B cell (primary cell): ENCODE results near the gene SMARCE1. TPM values are rescaled to one million over a fixed set of nuclear protein-coding genes. Genes with fewer than 3 reads are reported as not detected.
A peak's percentile ranks its signal among the peaks of the same experiment; 100 is the strongest.

Experiments
- ATAC-seq: fragments of 200-7000 bp; cut with Tn5 transposase; one replicate; pipeline ENCODE4 v1.10.0; 2021; ENCODE audit warnings: low read depth, mild to moderate bottlenecking, moderate number of reproducible peaks, moderate library complexity
- CTCF ChIA-PET: fragments of 350-600 bp; sonication (Branson Sonifier 250); formaldehyde crosslinking; loops from one replicate; lab custom pipeline; 2021; ENCODE audit warnings: antibody characterized with exemption, inconsistent platforms; lab: Charles Lee
- POLR2A ChIA-PET: fragments of 350-600 bp; sonication (Branson Sonifier 250); formaldehyde crosslinking; loops from one replicate; lab custom pipeline; 2021; ENCODE audit warnings: antibody characterized with exemption; lab: Charles Lee
- DNase-seq: peaks from one replicate; pipeline ENCODE4 v3.0.0; 2013
- H2AFZ ChIP-seq: 2 replicates; pipeline ENCODE4 v1.6.1; 2012; ENCODE audit warnings: mild to moderate bottlenecking, low read depth, low read length; ENCODE audit not compliant: insufficient read depth, poor library complexity, severe bottlenecking
- H3K27ac ChIP-seq, 2 donors: 1 replicate in 1 of 2; 2 replicates in 1 of 2; pipeline ENCODE4 v1.5.1; 2012 to 2013; ENCODE audit warnings: low read length in 2 of 2, mild to moderate bottlenecking in 2 of 2, moderate library complexity in 1 of 2
- H3K27me3 ChIP-seq, 4 experiments: fragments of 200-600 bp in 1 of 4; sonication (generic) in 1 of 4; replicated peaks in 1 of 4; 1 replicate in 2 of 4; 2 replicates in 2 of 4; pipeline versions ENCODE4 v1.6.1 to v1.7.0; 2013 to 2016; ENCODE audit warnings: low read length in 3 of 4, mild to moderate bottlenecking in 2 of 4, mixed read lengths in 1 of 4, moderate library complexity in 1 of 4; ENCODE audit not compliant: insufficient read depth in 4 of 4, control insufficient read depth in 3 of 4; ENCODE audit errors: control extremely low read depth in 1 of 4
- H3K36me3 ChIP-seq, 2 experiments: replicated peaks in 1 of 2; 1 replicate in 1 of 2; 2 replicates in 1 of 2; pipeline versions ENCODE4 v1.6.1 to v1.7.1; 2013; ENCODE audit warnings: low read length in 1 of 2; ENCODE audit not compliant: insufficient read depth in 2 of 2, control insufficient read depth in 1 of 2; ENCODE audit errors: control extremely low read depth in 1 of 2, extremely low read depth in 1 of 2
- H3K4me1 ChIP-seq, 2 donors: fragments of 200-600 bp in 1 of 2; sonication (generic) in 1 of 2; 1 replicate in 1 of 2; 2 replicates in 1 of 2; pipeline versions ENCODE4 v1.5.1 to v1.6.1; 2013 to 2017; ENCODE audit warnings: low read length in 2 of 2; ENCODE audit not compliant: control insufficient read depth in 2 of 2, insufficient read depth in 2 of 2
- H3K4me2 ChIP-seq: replicated peaks from 2 replicates; pipeline ENCODE3; 2012; ENCODE audit warnings: mild to moderate bottlenecking, low read depth, low read length; ENCODE audit not compliant: poor library complexity, severe bottlenecking
- H3K4me3 ChIP-seq, 5 experiments: fragments of 200-600 bp in 1 of 5; sonication (generic) in 1 of 5; 1 replicate in 3 of 5; 2 replicates in 2 of 5; pipeline versions ENCODE4 v1.5.1 to v1.7.0; 2011 to 2016; ENCODE audit warnings: low read length in 4 of 5, mild to moderate bottlenecking in 4 of 5, low read depth in 2 of 5, control low read depth in 1 of 5, moderate library complexity in 1 of 5; ENCODE audit not compliant: insufficient read depth in 1 of 5; ENCODE audit errors: control extremely low read depth in 1 of 5, extremely low read depth in 1 of 5
- H3K79me2 ChIP-seq: fragments of 200-600 bp; sonication (generic); one replicate; pipeline ENCODE4 v1.6.0; 2016; ENCODE audit warnings: low read length; ENCODE audit not compliant: control insufficient read depth, insufficient read depth
- H3K9ac ChIP-seq: fragments of 200-600 bp; sonication (generic); 2 replicates; pipeline ENCODE4 v1.6.1; 2017; ENCODE audit warnings: mild to moderate bottlenecking, low read length, moderate library complexity
- H3K9me3 ChIP-seq, 3 donors: one replicate each; pipeline versions ENCODE4 v1.6.1 to v1.7.1; 2013; ENCODE audit warnings: low read length in 2 of 3; ENCODE audit not compliant: control insufficient read depth in 2 of 3, insufficient read depth in 1 of 3; ENCODE audit errors: control extremely low read depth in 1 of 3
- H4K20me1 ChIP-seq: 2 replicates; pipeline ENCODE4 v1.6.0; 2012; ENCODE audit warnings: mild to moderate bottlenecking, low read length; ENCODE audit not compliant: insufficient read depth, control insufficient read depth, poor library complexity, severe bottlenecking
- H3K27ac Mint-ChIP-seq: one replicate; pipeline ENCODE4 v1.8.0; 2021; ENCODE audit warnings: mixed read lengths
- H3K27me3 Mint-ChIP-seq: one replicate; pipeline ENCODE4 v1.8.0; 2021; ENCODE audit warnings: mixed read lengths
- H3K4me1 Mint-ChIP-seq: one replicate; pipeline ENCODE4 v1.8.0; 2021; ENCODE audit warnings: mixed read lengths
- H3K4me3 Mint-ChIP-seq: one replicate; pipeline ENCODE4 v1.8.0; 2021; ENCODE audit warnings: mixed read lengths
- H3K9me3 Mint-ChIP-seq: one replicate; pipeline ENCODE4 v1.8.0; 2022; ENCODE audit warnings: mixed read lengths; ENCODE audit not compliant: insufficient read depth
- EZH2 ChIP-seq: IDR thresholded peaks from 2 replicates; pipeline ENCODE4 v1.6.1; 2012; ENCODE audit warnings: borderline replicate concordance, low read depth, mild to moderate bottlenecking, moderate library complexity, low read length; ENCODE audit not compliant: insufficient read depth, poor library complexity, severe bottlenecking
- WGBS: methylation state at CpG from one replicate; pipeline ENCODE4 v1.1.5; 2013; ENCODE audit warnings: missing lambda C conversion rate; ENCODE audit not compliant: insufficient coverage; 5-methylcytosine and 5-hydroxymethylcytosine counted together
- intact Hi-C: fragments of 100-400 bp; cut with micrococcal nuclease; formaldehyde crosslinking; loops from one replicate; pipeline ENCODE4 v1.10.0; 2022
- polyA plus RNA-seq: library from polyadenylated mRNA; depleted of rRNA; stranded (reverse); fragments of >200 nt; gene quantifications from 2 replicates; pipeline ENCODE4 v1.2.3, GENCODE V29; 2012
- total RNA-seq, 2 donors: library from RNA; stranded (reverse); fragments of 120-200 nt in 1 of 2; gene quantifications; 1 replicate in 1 of 2; 2 replicates in 1 of 2; pipeline versions ENCODE4 v1.2.3 to v1.2.4, GENCODE V29; 2013 to 2022
- TF ChIP-seq, protein P1 (sequence below): fragments of 200-600 bp; IDR thresholded peaks from one replicate; pipeline ENCODE4 v1.8.0; 2022; ENCODE audit warnings: antibody characterized with exemption, mild to moderate bottlenecking

The SMARCE1 gene
- total and polyA plus RNA-seq, 2 donors (not counting 1 experiment from before 2014, with no cell fraction given), result 19.9 to 128 TPM

DNA sequence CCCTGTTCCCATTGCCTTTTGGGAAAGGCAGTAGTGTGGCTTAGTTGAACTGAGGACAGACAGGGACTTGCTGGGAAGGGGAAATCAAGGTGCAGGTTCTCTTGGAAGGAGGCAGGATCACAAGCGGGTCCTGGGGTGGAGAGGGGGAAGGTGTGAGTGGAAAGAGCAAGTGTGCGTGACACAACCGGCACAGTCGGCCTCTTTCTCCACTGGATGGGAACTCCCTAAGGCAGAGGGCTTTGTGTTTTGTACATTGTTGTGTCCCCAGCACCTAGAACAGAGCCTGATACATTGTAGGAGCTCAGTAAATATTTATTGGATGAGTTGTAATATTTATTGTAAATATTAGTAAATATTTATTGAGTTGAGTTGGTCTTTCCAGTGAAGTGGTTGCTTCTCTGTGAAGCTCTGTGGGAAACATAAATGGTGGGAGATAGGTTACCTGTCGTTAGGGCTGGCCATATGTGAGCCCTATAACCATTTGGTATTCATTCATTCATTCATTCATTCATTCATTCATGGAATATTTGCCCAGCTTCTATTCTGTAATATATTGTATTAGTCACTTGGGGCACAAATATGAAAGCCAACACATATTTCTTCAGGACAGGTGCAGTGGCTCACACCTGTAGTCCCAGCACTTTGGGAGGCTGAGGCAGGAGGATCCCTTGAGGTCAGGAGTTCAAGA is 34.0 kb downstream of the SMARCE1 start:
- Mint-ChIP-seq H3K9me3 (no peaks in the 10 kb centered on the region), H3K27me3 (no peaks in the 10 kb centered on the region), H3K27ac (peak overlapping the region; percentile 86), H3K4me1 (peaks cover 68% of the 10 kb centered on the region), H3K4me3 (peak overlapping the region; percentile 36)
- Histone ChIP-seq H3K4me2 (no peak overlapping the region), H3K36me3 (no peaks in the 10 kb centered on the region), H2AFZ (no peak overlapping the region), H3K27me3 (no peaks in the 10 kb centered on the region), H3K79me2 (no peaks in the 10 kb centered on the region), H3K9me3 (no peaks in the 10 kb centered on the region), H4K20me1 (no peaks in the 10 kb centered on the region), H3K9ac (no peak overlapping the region), H3K4me3 (no peak overlapping the region), H3K27ac (no peak overlapping the region), H3K4me1 (peaks cover 46 to 53% of the 10 kb centered on the region in 2 donors)
- DNase-seq, result no peak
- ATAC-seq, result no peak
- ChIA-PET CTCF (interaction anchor here (0.5 to 11.9 kb wide), 10 partner anchors 10 to 214 kb away, joined by 3 to 634 read pairs (median 32); partner anchors contain the start of genes CCR7 and IGFBP4), POLR2A (interaction anchor here (0.6 to 6.1 kb wide), 6 partner anchors 10 to 65 kb away, joined by 3 to 132 read pairs (median 13); partner anchors contain the start of gene CCR7)
- WGBS, result 95% methylated on average over 4 of the region's 5 CpGs
- TF ChIP-seq, protein P1, sequence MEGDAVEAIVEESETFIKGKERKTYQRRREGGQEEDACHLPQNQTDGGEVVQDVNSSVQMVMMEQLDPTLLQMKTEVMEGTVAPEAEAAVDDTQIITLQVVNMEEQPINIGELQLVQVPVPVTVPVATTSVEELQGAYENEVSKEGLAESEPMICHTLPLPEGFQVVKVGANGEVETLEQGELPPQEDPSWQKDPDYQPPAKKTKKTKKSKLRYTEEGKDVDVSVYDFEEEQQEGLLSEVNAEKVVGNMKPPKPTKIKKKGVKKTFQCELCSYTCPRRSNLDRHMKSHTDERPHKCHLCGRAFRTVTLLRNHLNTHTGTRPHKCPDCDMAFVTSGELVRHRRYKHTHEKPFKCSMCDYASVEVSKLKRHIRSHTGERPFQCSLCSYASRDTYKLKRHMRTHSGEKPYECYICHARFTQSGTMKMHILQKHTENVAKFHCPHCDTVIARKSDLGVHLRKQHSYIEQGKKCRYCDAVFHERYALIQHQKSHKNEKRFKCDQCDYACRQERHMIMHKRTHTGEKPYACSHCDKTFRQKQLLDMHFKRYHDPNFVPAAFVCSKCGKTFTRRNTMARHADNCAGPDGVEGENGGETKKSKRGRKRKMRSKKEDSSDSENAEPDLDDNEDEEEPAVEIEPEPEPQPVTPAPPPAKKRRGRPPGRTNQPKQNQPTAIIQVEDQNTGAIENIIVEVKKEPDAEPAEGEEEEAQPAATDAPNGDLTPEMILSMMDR, result no peak
- TF ChIP-seq EZH2, result no peak
- intact Hi-C loops, result loop anchor here (2.0 kb wide), 1 partner anchor 61 kb away; no protein-coding TSS in a partner anchor

DNA sequence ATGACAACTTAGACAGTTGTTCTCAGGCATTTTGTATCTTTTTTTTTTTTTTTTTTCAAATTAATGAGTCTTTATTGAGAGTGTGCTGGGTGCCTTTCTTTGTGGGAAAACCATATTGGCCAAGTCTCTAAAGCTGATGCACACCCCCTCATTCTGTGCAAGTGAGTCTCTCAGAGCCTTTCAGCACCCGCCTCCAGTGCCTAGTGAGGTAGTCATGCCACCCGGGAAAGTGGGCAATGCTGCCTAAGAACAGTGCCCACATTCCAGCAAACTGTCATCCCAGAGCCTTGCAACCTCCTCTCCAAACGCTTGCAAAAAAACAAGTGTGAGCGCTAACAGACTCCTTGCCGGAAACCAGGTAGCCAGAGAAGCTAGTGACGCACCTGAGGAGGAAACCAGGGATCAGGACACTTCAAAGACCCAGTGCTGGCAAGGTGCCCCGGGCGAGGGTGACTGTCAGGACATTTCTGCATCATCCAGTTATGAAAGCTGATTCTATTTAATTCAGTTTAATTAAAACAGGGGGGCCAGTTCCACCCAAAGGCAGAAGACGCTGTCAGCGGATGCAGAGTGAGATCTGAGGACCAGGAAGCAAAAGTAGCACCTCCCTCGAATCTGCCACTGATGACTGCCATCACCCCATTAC is 34.9 kb downstream of the SMARCE1 start:
- H3K9me3 ChIP-seq, result no peaks in the 10 kb centered on the region
- TF ChIP-seq, protein P1, result no peak
- no peak for TF ChIP-seq EZH2
- no peaks in the 10 kb centered on the region for H3K36me3 ChIP-seq
- no peak overlapping the region for H3K4me3 Mint-ChIP-seq
- POLR2A ChIA-PET, result interaction anchor here (0.7 to 6.1 kb wide), 3 partner anchors 12 to 63 kb away, joined by 4 to 132 read pairs (median 6); partner anchors contain the start of gene CCR7
- no peak overlapping the region for H3K4me3 ChIP-seq
- no peaks in the 10 kb centered on the region for H3K9me3 Mint-ChIP-seq
- no peaks in the 10 kb centered on the region for H3K27me3 ChIP-seq
- H3K27ac ChIP-seq, result no peak overlapping the region
- H3K9ac ChIP-seq, result no peak overlapping the region
- no peaks in the 10 kb centered on the region for H4K20me1 ChIP-seq
- DNase-seq (no peak), ATAC-seq (no peak)
- H3K27me3 Mint-ChIP-seq, result no peaks in the 10 kb centered on the region
- CTCF ChIA-PET, result interaction anchor here (3.6 to 11.9 kb wide), 2 partner anchors 15 to 53 kb away, joined by 37 to 634 read pairs; partner anchors contain the start of gene CCR7
- peak overlapping the region; percentile 86 for H3K27ac Mint-ChIP-seq
- no peak overlapping the region for H3K4me2 ChIP-seq
- peaks cover 73% of the 10 kb centered on the region for H3K4me1 Mint-ChIP-seq
- intact Hi-C loops, result no loop called here
- no peak overlapping the region for H2AFZ ChIP-seq
- 95% methylated on average over 9 of the region's 11 CpGs for WGBS
- no peaks in the 10 kb centered on the region for H3K79me2 ChIP-seq
- peaks cover 52 to 58% of the 10 kb centered on the region in 2 donors for H3K4me1 ChIP-seq
